Stimulated activated effector memory CD8-positive, alpha-beta T cell treated with anti-CD3 and anti-CD28 coated beads, Interleukin-12 subunit alpha, Interleukin-12 subunit beta, amount 100 ng/mL, for 72 hours (primary cell): Measurements from ENCODE around the gene SCN2A.
"Not testable (repeated sequence)": the region's sequence is repeated elsewhere in the genome, so short reads cannot be mapped to it uniquely, and the experiment has no call there.

ENCODE experiments used
- ATAC-seq: fragments of 150-1000 bp; cut with Tn5 transposase; 2 replicates; pipeline ENCODE4 v1.10.0; 2021
- DNase-seq, 2 donors: peaks; one replicate each; pipeline ENCODE4 v3.0.0; 2021 to 2022; ENCODE audit warnings: low spot score in 2 of 2
- H3K27ac Mint-ChIP-seq: one replicate; pipeline ENCODE4 v1.8.0; 2022; ENCODE audit warnings: mild to moderate bottlenecking, mixed read lengths
- H3K36me3 Mint-ChIP-seq: one replicate; pipeline ENCODE4 v1.8.0; 2022; ENCODE audit warnings: mild to moderate bottlenecking, mixed read lengths
- H3K4me1 Mint-ChIP-seq: one replicate; pipeline ENCODE4 v1.8.0; 2022; ENCODE audit warnings: mixed read lengths
- H3K4me3 Mint-ChIP-seq: one replicate; pipeline ENCODE4 v1.8.0; 2022; ENCODE audit warnings: mild to moderate bottlenecking, mixed read lengths
- H3K9me3 Mint-ChIP-seq: one replicate; pipeline ENCODE4 v1.8.0; 2022; ENCODE audit warnings: mixed read lengths

SCN2A gene

GRCh38 chr2:165281387-165281786, 42.2 kb downstream of the SCN2A start:
- no peaks in the 10 kb centered on the region for H3K4me1 Mint-ChIP-seq
- ATAC-seq (no peak), DNase-seq (no peak)
- H3K4me3 Mint-ChIP-seq: no peak overlapping the region
- no peak overlapping the region for H3K27ac Mint-ChIP-seq
- H3K36me3 Mint-ChIP-seq: no peaks in the 10 kb centered on the region
- H3K9me3 Mint-ChIP-seq: peaks cover 2% of the 10 kb centered on the region

- peaks cover 2% of the 10 kb centered on the region for H3K9me3 Mint-ChIP-seq
- no peak overlapping the region for H3K4me3 Mint-ChIP-seq
- ATAC-seq (no peak), DNase-seq (no peak)
- no peaks in the 10 kb centered on the region for H3K36me3 Mint-ChIP-seq
- H3K27ac Mint-ChIP-seq: no peak overlapping the region
- no peaks in the 10 kb centered on the region for H3K4me1 Mint-ChIP-seq
These were observed 44.1 kb downstream of the SCN2A start for GRCh38 chr2:165283342-165283741.

GRCh38 chr2:165287094-165287778, 48.0 kb downstream of the SCN2A start:
- peak; percentile 11 for ATAC-seq
- no peak overlapping the region for H3K27ac Mint-ChIP-seq
- H3K4me1 Mint-ChIP-seq: no peaks in the 10 kb centered on the region
- H3K36me3 Mint-ChIP-seq: no peaks in the 10 kb centered on the region
- no peak for DNase-seq
- no peak overlapping the region for H3K4me3 Mint-ChIP-seq
- H3K9me3 Mint-ChIP-seq: no peaks in the 10 kb centered on the region

GRCh38 chr2:165289069-165289468, 49.9 kb downstream of the SCN2A start:
- no peaks in the 10 kb centered on the region for H3K9me3 Mint-ChIP-seq
- ATAC-seq (no peak), DNase-seq (no peak)
- no peaks in the 10 kb centered on the region for H3K4me1 Mint-ChIP-seq
- H3K36me3 Mint-ChIP-seq: no peaks in the 10 kb centered on the region
- H3K27ac Mint-ChIP-seq: no peak overlapping the region
- H3K4me3 Mint-ChIP-seq: no peak overlapping the region

GRCh38 chr2:165293440-165294420, 54.5 kb downstream of the SCN2A start:
- peak; percentile 10 to 51 for DNase-seq
- Mint-ChIP-seq H3K9me3 (no peaks in the 10 kb centered on the region), H3K4me1 (no peaks in the 10 kb centered on the region), H3K4me3 (no peak overlapping the region), H3K36me3 (no peaks in the 10 kb centered on the region), H3K27ac (no peak overlapping the region)
- peak; percentile 97 for ATAC-seq

- no peak overlapping the region for H3K4me3 Mint-ChIP-seq
- H3K4me1 Mint-ChIP-seq: no peaks in the 10 kb centered on the region
- no peak for ATAC-seq
- DNase-seq: no peak
- no peaks in the 10 kb centered on the region for H3K9me3 Mint-ChIP-seq
- H3K36me3 Mint-ChIP-seq: no peaks in the 10 kb centered on the region
- no peak overlapping the region for H3K27ac Mint-ChIP-seq
These were observed 55.7 kb downstream of the SCN2A start for GRCh38 chr2:165294912-165295311.

- Mint-ChIP-seq H3K36me3 (no peaks in the 10 kb centered on the region), H3K27ac (no peak overlapping the region), H3K9me3 (no peaks in the 10 kb centered on the region), H3K4me3 (no peak overlapping the region), H3K4me1 (no peaks in the 10 kb centered on the region)
- DNase-seq: no peak
- ATAC-seq: no peak
These were observed 56.4 kb downstream of the SCN2A start for GRCh38 chr2:165295643-165296042.

GRCh38 chr2:165305391-165306096, 66.3 kb downstream of the SCN2A start:
- no peak overlapping the region for H3K4me3 Mint-ChIP-seq
- no peaks in the 10 kb centered on the region for H3K9me3 Mint-ChIP-seq
- DNase-seq (no peak), ATAC-seq (no peak)
- H3K4me1 Mint-ChIP-seq: no peaks in the 10 kb centered on the region
- no peaks in the 10 kb centered on the region for H3K36me3 Mint-ChIP-seq
- H3K27ac Mint-ChIP-seq: no peak overlapping the region

GRCh38 chr2:165307317-165307716, 68.1 kb downstream of the SCN2A start:
- no peaks in the 10 kb centered on the region for H3K4me1 Mint-ChIP-seq
- no peak overlapping the region for H3K27ac Mint-ChIP-seq
- ATAC-seq: no peak
- DNase-seq: no peak
- H3K9me3 Mint-ChIP-seq: no peaks in the 10 kb centered on the region
- H3K36me3 Mint-ChIP-seq: no peaks in the 10 kb centered on the region
- H3K4me3 Mint-ChIP-seq: no peak overlapping the region

GRCh38 chr2:165311949-165312348, 72.7 kb downstream of the SCN2A start:
- no peaks in the 10 kb centered on the region for H3K36me3 Mint-ChIP-seq
- DNase-seq (no peak), ATAC-seq (no peak)
- H3K27ac Mint-ChIP-seq: no peak overlapping the region
- no peaks in the 10 kb centered on the region for H3K4me1 Mint-ChIP-seq
- H3K9me3 Mint-ChIP-seq: no peaks in the 10 kb centered on the region
- no peak overlapping the region for H3K4me3 Mint-ChIP-seq

GRCh38 chr2:165312999-165313398, 73.8 kb downstream of the SCN2A start:
- no peak overlapping the region for H3K4me3 Mint-ChIP-seq
- DNase-seq (no peak), ATAC-seq (no peak)
- no peaks in the 10 kb centered on the region for H3K9me3 Mint-ChIP-seq
- H3K27ac Mint-ChIP-seq: no peak overlapping the region
- no peaks in the 10 kb centered on the region for H3K4me1 Mint-ChIP-seq
- no peaks in the 10 kb centered on the region for H3K36me3 Mint-ChIP-seq

- H3K4me1 Mint-ChIP-seq: no peaks in the 10 kb centered on the region
- no peaks in the 10 kb centered on the region for H3K9me3 Mint-ChIP-seq
- no peaks in the 10 kb centered on the region for H3K36me3 Mint-ChIP-seq
- H3K27ac Mint-ChIP-seq: no peak overlapping the region
- no peak for ATAC-seq
- DNase-seq: no peak
- H3K4me3 Mint-ChIP-seq: no peak overlapping the region
These were observed 74.3 kb downstream of the SCN2A start for GRCh38 chr2:165313509-165313908.

- ATAC-seq (peak; percentile 44), DNase-seq (no peak)
- Mint-ChIP-seq H3K4me1 (no peaks in the 10 kb centered on the region), H3K9me3 (no peaks in the 10 kb centered on the region), H3K36me3 (no peaks in the 10 kb centered on the region), H3K27ac (no peak overlapping the region), H3K4me3 (no peak overlapping the region)
These were observed 89.1 kb downstream of the SCN2A start for GRCh38 chr2:165328272-165328671.

GRCh38 chr2:165344276-165344675, 105.1 kb downstream of the SCN2A start:
- H3K27ac Mint-ChIP-seq, H3K4me1 Mint-ChIP-seq, H3K4me3 Mint-ChIP-seq, H3K9me3 Mint-ChIP-seq, H3K36me3 Mint-ChIP-seq, ATAC-seq, DNase-seq: not testable (repeated sequence)

- H3K4me3 Mint-ChIP-seq: no peak overlapping the region
- DNase-seq: no peak
- no peaks in the 10 kb centered on the region for H3K9me3 Mint-ChIP-seq
- ATAC-seq: no peak
- H3K27ac Mint-ChIP-seq: no peak overlapping the region
- H3K4me1 Mint-ChIP-seq: no peaks in the 10 kb centered on the region
- no peaks in the 10 kb centered on the region for H3K36me3 Mint-ChIP-seq
These were observed 109.2 kb downstream of the SCN2A start for GRCh38 chr2:165348441-165348840.
